Left lung (tissue), 14 donors: ENCODE results near the gene ABHD8. TPM values are rescaled to one million over a fixed set of nuclear protein-coding genes. Genes with fewer than 3 reads are reported as not detected.

Source experiments
- ATAC-seq: fragments of 200-7000 bp; cut with Tn5 transposase; one replicate; pipeline ENCODE4 v1.9.1; 2020; ENCODE audit warnings: moderate library complexity
- DNase-seq, 4 donors: peaks; one replicate each; pipeline ENCODE4 v3.0.0-alpha.2; 2013 to 2020
- H3K27ac ChIP-seq, 2 donors: fragments of 200-600 bp; sonication (generic) in 1 of 2; one replicate each; pipeline versions ENCODE4 v1.5.0 to v1.8.0; 2020 to 2021
- H3K27me3 ChIP-seq, 2 donors: fragments of 200-600 bp; sonication (generic) in 1 of 2; one replicate each; pipeline versions ENCODE4 v1.5.0 to v1.8.0; 2020 to 2021
- H3K36me3 ChIP-seq, 2 donors: fragments of 200-600 bp; sonication (generic) in 1 of 2; one replicate each; pipeline versions ENCODE4 v1.5.0 to v1.8.0; 2020 to 2021
- H3K4me1 ChIP-seq, 2 donors: fragments of 200-600 bp; one replicate each; pipeline ENCODE4 v1.8.0; 2021
- H3K4me3 ChIP-seq, 2 donors: fragments of 200-600 bp; sonication (generic) in 1 of 2; one replicate each; pipeline versions ENCODE4 v1.5.0 to v1.8.0; 2020 to 2021; ENCODE audit warnings: mild to moderate bottlenecking in 1 of 2
- H3K9me3 ChIP-seq, 2 donors: fragments of 200-600 bp; sonication (generic) in 1 of 2; one replicate each; pipeline versions ENCODE4 v1.5.0 to v1.8.0; 2020 to 2021
- intact Hi-C, 2 donors: fragments of 100-400 bp; cut with DNase I; formaldehyde crosslinking; loops; one replicate each; pipeline versions ENCODE4 v1.11.2 to v1.14.2; 2022
- long read RNA-seq, 12 donors: library from polyadenylated mRNA in 2 of 12; unstranded in 2 of 12; transcript quantifications; one replicate each; pipeline ENCODE4 v2.0.0 and lab custom pipeline, GENCODE V29; 2019 to 2026
- polyA plus RNA-seq, 6 donors: library from polyadenylated mRNA; unstranded; fragments of 120-200 nt; gene quantifications; one replicate each; pipeline ENCODE4 v1.2.1, GENCODE V29; 2013; ENCODE audit not compliant: insufficient read length in 6 of 6
- total RNA-seq, 2 donors: library from RNA; stranded (reverse); fragmentation: NEBNext Ultra II Directional; extraction: Animal tissue kit (Norgen Biotek cat#: 25700); gene quantifications; one replicate each; pipeline ENCODE4 v1.2.1, GENCODE V29; 2021
- TF ChIP-seq, protein P1 (sequence below), 2 donors: fragments of 200-600 bp; sonication (generic) in 1 of 2; IDR thresholded peaks; one replicate each; pipeline versions ENCODE4 v1.5.0 to v1.8.0; 2021; ENCODE audit warnings: antibody characterized with exemption in 2 of 2
- donor health status: DM: no; HTN: yes; CAD: no.
- donor health status: DM: no; HTN: no; CAD: no.

Gene ABHD8, protein sequence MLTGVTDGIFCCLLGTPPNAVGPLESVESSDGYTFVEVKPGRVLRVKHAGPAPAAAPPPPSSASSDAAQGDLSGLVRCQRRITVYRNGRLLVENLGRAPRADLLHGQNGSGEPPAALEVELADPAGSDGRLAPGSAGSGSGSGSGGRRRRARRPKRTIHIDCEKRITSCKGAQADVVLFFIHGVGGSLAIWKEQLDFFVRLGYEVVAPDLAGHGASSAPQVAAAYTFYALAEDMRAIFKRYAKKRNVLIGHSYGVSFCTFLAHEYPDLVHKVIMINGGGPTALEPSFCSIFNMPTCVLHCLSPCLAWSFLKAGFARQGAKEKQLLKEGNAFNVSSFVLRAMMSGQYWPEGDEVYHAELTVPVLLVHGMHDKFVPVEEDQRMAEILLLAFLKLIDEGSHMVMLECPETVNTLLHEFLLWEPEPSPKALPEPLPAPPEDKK
- total RNA-seq (10 to 100 TPM; 16.9 to 17.1 TPM), polyA plus RNA-seq (10 to 100 TPM in 4 of 6 donors, 1 to 10 TPM in 2; 6.8 to 11.7 (median 10.2) TPM)
- long read RNA-seq, donor 1, transcript ABHD8-201 (5 exons, 2,090 nt), result major isoform, 11 of 11 reads
- long read RNA-seq, donor 1, partial matches to known transcripts, result 0 of 11 reads
- long read RNA-seq, donor 1, other reads (novel, unspliced or antisense), result 0 of 11 reads
- long read RNA-seq, donor 2, transcript ABHD8-201 (5 exons, 2,090 nt), result major isoform, 5 of 89 reads
- long read RNA-seq, donor 2, partial matches to known transcripts, result 84 of 89 reads
- long read RNA-seq, donor 2, other reads (novel, unspliced or antisense), result 0 of 89 reads
- long read RNA-seq, donor 3, transcript ABHD8-201 (5 exons, 2,090 nt), result major isoform, 5 of 5 reads
- long read RNA-seq, donor 3, partial matches to known transcripts, result 0 of 5 reads
- long read RNA-seq, donor 3, other reads (novel, unspliced or antisense), result 0 of 5 reads
- long read RNA-seq, donor 4, transcript ABHD8-201 (5 exons, 2,090 nt), result major isoform, 10 of 11 reads
- long read RNA-seq, donor 4, partial matches to known transcripts, result 0 of 11 reads
- long read RNA-seq, donor 4, other reads (novel, unspliced or antisense), result 1 of 11 reads
- long read RNA-seq, donor 5, transcript ABHD8-201 (5 exons, 2,090 nt), result major isoform, 6 of 61 reads
- long read RNA-seq, donor 5, partial matches to known transcripts, result 55 of 61 reads
- long read RNA-seq, donor 5, other reads (novel, unspliced or antisense), result 0 of 61 reads
- long read RNA-seq, donor 6, partial matches to known transcripts, result 0 of 2 reads
- long read RNA-seq, donor 6, other reads (novel, unspliced or antisense), result 0 of 2 reads
- long read RNA-seq, donor 7, transcript ABHD8-201 (5 exons, 2,090 nt), result major isoform, 5 of 32 reads
- long read RNA-seq, donor 7, partial matches to known transcripts, result 27 of 32 reads
- long read RNA-seq, donor 7, other reads (novel, unspliced or antisense), result 0 of 32 reads
- long read RNA-seq, donor 8, transcript ABHD8-201 (5 exons, 2,090 nt), result major isoform, 8 of 13 reads
- long read RNA-seq, donor 8, partial matches to known transcripts, result 5 of 13 reads
- long read RNA-seq, donor 8, other reads (novel, unspliced or antisense), result 0 of 13 reads
- long read RNA-seq, donor 9, result 0 reads
- long read RNA-seq, donor 10, transcript ABHD8-201 (5 exons, 2,090 nt), result major isoform, 9 of 10 reads
- long read RNA-seq, donor 10, partial matches to known transcripts, result 1 of 10 reads
- long read RNA-seq, donor 10, other reads (novel, unspliced or antisense), result 0 of 10 reads
- long read RNA-seq, donor 11, result 0 reads
- long read RNA-seq, donor 12, partial matches to known transcripts, result 82 of 86 reads
- long read RNA-seq, donor 12, other reads (novel, unspliced or antisense), result 0 of 86 reads

- H3K4me1 ChIP-seq, result peaks cover 18 to 57% of the 10 kb centered on the region in 2 donors
- ATAC-seq (peak; percentile 82), DNase-seq (peak; percentile 90 to 97 (median 96))
- intact Hi-C loops, result no loop called here
- H3K9me3 ChIP-seq, result peaks cover 0 to 1% of the 10 kb centered on the region in 2 donors
- H3K4me3 ChIP-seq, result peak within 1 kb of the TSS; percentile 88 to 94
- H3K36me3 ChIP-seq, result peaks cover 0 to 15% of the 10 kb centered on the region in 2 donors
- peak within 1 kb of the TSS; percentile 91 to 92 for H3K27ac ChIP-seq
- no peaks in the 10 kb centered on the region for H3K27me3 ChIP-seq
- TF ChIP-seq, protein P1, sequence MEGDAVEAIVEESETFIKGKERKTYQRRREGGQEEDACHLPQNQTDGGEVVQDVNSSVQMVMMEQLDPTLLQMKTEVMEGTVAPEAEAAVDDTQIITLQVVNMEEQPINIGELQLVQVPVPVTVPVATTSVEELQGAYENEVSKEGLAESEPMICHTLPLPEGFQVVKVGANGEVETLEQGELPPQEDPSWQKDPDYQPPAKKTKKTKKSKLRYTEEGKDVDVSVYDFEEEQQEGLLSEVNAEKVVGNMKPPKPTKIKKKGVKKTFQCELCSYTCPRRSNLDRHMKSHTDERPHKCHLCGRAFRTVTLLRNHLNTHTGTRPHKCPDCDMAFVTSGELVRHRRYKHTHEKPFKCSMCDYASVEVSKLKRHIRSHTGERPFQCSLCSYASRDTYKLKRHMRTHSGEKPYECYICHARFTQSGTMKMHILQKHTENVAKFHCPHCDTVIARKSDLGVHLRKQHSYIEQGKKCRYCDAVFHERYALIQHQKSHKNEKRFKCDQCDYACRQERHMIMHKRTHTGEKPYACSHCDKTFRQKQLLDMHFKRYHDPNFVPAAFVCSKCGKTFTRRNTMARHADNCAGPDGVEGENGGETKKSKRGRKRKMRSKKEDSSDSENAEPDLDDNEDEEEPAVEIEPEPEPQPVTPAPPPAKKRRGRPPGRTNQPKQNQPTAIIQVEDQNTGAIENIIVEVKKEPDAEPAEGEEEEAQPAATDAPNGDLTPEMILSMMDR (IDR thresholded peaks at IDR 0.05), result peak; percentile 69 to 90
Measured at GRCh38 chr19:17303167-17303939, at the start of gene ABHD8. Gene ABHD8 (minus strand): TSS chr19:17303425. CDS start chr19:17301616, 1,809 bp downstream.

GRCh38 chr19:17352608-17353280 is 49.5 kb upstream of the ABHD8 start:
- ATAC-seq, result no peak
- no peak for DNase-seq
- Histone ChIP-seq H3K36me3 (no peaks in the 10 kb centered on the region), H3K4me3 (no peak overlapping the region), H3K4me1 (peaks cover 0 to 46% of the 10 kb centered on the region in 2 donors), H3K27ac (peak overlapping the region in 1 of 2 donors; percentile 37), H3K9me3 (no peaks in the 10 kb centered on the region), H3K27me3 (peaks cover 0 to 41% of the 10 kb centered on the region in 2 donors)
- intact Hi-C loops, result no loop called here
- TF ChIP-seq, protein P1 (IDR thresholded peaks at IDR 0.05), result no peak

DNA sequence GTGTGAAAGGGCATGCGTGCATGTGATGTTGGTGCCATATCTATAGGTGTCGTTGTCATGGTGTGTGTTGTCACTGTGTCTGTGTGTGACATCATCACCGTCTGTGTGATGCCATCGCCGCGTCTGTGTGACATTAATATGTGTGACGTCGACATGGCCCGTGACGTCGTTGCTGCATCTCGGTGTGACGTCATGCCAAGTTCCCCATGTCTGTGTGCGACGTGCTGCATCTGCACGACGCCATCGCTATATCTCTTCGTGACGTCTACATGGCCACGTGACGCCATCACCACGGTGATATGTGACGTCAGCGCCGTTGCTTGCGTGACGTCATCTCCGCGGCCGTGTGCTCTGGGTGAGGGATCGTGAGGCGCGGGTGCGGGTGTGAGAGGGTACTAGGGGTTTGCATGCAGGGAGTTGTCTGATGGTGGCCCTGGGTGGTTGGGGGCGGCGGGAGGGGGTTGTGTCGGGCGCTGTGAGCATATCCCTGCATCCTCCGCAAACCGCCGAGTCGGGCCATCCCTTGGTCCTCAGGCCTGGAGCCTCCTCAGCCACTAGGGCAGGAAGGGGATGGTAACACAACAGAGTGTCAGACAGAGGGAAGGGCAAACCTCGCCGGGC is 48.7 kb upstream of the ABHD8 start:
- intact Hi-C loops, result no loop called here
- H3K4me1 ChIP-seq, result peaks cover 0 to 46% of the 10 kb centered on the region in 2 donors
- H3K4me3 ChIP-seq, result no peak overlapping the region
- DNase-seq, result no peak
- no peaks in the 10 kb centered on the region for H3K9me3 ChIP-seq
- H3K27ac ChIP-seq, result peak overlapping the region in 1 of 2 donors; percentile 37
- TF ChIP-seq, protein P1 (IDR thresholded peaks at IDR 0.05), result no peak
- H3K36me3 ChIP-seq, result no peaks in the 10 kb centered on the region
- H3K27me3 ChIP-seq, result peaks cover 0 to 41% of the 10 kb centered on the region in 2 donors
- ATAC-seq, result no peak
